GOT3 (cell line): ENCODE measurements around the gene CD209.
"Not testable (repeated sequence)": the region's sequence is repeated elsewhere in the genome, so short reads cannot be mapped to it uniquely, and the experiment has no call there.

Experiments
- DNase-seq: peaks from one replicate; lab custom pipeline; 2025; ENCODE audit warnings: mixed read lengths; lab: John Stamatoyannopoulos, UW

The CD209 gene, protein sequence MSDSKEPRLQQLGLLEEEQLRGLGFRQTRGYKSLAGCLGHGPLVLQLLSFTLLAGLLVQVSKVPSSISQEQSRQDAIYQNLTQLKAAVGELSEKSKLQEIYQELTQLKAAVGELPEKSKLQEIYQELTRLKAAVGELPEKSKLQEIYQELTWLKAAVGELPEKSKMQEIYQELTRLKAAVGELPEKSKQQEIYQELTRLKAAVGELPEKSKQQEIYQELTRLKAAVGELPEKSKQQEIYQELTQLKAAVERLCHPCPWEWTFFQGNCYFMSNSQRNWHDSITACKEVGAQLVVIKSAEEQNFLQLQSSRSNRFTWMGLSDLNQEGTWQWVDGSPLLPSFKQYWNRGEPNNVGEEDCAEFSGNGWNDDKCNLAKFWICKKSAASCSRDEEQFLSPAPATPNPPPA

DNA sequence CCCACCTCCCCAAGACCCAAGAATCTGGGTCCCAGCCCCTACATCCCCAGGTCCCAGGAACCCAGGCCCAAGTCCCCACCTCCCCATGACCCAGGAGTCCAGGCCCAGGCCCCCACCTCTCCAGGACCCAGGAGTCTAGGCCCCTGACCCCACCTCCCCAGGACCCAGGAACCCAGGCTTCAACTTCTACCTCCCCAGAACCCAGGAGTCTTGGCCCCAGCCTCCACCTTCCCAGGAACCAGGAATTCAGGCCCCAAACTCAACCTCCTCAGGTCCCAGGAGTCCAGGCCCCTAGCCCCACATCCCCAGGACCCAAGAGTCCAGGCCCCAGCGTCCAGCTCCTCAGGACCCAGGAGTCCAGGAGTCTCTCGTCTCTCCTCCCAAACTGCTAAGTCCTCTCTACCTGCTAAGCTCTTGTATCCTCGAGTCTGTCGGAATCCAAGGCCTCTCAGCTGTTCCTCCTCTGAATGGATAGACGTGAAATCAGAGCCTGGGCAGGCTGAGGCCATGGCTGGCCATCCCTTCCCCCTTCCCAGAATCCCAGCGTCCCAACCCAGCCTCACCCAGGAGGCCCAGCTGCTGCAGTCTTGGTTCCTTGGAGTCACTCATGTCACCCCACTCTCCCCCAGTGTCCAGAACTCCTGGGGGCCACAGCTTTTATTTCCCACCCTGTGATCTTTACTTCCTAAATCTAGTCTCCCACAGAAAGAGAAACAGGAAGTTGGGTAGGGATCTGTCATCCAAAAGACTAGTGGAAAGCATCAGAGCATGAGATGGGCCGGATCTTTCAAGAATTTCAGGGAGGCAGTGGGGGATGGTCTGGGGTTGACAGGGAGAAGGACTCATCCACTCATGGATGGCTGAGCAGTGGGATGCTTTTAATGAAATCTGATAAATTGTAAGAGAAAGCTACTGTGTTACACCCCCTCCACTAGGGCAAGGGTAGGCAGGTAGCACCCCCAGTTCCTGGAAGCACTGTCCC is at the start of gene CD209:
Gene CD209, minus strand, starts transcription at position 632 of the 982 bp plus-strand sequence. Its CDS starts 23 bp downstream, at position 609.
- no peak for DNase-seq

DNA sequence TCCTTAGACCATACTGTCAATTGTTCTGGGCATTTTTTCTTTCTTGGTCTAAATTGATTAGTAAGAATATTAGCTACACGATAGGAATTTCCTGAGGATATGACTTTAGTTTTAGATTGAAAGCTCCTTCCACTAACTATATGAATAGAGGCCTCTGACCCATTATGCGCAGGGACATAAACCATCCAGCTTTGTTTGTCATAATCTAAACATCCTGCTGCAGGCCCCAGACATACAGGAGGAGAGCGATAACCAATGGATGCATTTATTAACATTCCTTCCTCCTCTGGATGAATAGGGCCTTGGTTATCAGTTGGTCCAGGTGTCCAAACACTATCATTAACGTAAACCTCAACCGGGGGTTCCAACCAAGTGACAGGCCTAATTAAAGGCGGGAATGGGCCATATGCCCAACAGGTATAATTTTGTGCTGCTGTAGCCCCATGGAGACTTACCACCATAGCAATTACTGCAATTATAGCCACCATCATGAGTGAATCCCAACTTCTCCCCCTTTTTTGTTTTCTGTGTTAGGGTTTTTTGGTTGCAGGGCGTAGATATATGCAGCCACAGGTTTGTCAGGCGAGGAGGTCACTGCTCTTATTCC is 48.3 kb upstream of the CD209 start:
- no peak for DNase-seq

DNA sequence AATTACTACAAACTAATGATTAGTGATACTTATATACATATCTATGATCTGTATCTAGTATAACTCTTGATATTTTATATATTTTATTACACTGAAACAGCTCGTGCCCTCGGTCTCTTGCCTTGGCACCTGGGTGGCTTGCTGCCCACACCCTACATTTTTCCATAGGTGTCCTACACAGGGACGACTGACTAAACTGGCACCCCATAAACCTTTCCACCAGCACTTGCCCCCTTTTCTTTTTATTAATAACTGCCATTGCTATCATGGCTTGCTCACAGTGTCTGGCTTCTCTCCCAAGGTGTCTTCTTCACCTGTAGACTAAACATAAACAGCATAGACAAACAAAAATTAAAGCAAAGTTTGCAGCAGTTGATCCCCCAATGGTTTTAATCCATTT is 46.2 kb upstream of the CD209 start:
- no peak for DNase-seq

DNA sequence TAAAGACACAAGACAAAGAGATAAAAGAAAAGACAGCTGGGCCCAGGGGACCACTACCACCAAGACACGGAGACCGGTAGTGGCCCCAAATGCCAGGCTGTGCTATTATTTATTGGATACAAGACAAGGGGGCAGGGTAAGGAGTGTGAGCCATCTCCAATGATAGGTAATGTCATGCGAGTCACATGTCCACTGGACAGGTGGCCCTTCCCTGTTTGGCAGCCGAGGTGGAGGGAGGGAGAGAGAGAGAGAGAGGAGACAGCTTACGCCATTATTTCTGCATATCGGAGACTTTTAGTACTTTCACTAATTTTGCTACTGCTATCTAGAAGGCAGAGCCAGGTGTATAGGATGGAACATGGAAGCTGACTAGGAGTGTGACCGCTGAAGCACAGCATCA is 45.4 kb upstream of the CD209 start:
- DNase-seq, result not testable (repeated sequence)

DNA sequence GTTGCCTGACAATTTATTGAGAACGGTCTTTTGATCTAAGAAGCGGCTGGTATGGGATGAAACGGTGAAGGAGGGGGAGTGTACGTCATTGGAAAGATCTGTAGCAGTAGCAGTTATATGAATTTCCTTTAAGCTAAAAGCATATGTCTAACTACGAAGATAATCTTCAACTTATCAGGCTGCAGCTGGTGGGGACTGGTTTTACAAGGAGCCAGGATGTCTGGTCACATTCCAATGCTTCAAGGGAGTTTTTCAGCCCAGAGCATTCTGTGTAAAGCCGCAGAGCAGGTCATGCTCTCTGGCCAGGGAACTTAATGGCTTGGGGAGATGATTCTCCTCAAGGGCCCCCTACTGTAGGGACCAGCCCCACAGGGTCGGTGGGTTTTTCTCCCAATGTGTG is 44.9 kb upstream of the CD209 start:
- no peak for DNase-seq

DNA sequence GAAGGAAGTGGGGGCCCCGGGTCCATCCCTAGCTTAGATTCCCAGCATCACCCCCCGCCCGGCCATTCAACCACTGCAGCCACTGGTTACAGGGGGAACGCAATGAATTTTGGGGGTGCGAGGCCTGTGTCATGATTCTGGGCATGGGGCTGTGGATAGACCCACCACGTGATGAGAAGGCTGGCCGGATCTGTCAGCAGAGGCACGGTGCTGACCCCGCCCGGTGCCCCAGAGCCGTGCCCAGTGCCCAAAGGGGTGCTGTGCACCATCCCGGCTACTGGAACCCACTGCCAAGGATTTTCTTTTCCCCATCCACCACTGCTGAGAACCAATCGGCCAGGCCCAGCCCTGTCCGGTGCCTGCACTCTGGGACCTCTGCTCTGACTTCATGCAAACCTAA is 43.1 kb upstream of the CD209 start:
- DNase-seq, result no peak

DNA sequence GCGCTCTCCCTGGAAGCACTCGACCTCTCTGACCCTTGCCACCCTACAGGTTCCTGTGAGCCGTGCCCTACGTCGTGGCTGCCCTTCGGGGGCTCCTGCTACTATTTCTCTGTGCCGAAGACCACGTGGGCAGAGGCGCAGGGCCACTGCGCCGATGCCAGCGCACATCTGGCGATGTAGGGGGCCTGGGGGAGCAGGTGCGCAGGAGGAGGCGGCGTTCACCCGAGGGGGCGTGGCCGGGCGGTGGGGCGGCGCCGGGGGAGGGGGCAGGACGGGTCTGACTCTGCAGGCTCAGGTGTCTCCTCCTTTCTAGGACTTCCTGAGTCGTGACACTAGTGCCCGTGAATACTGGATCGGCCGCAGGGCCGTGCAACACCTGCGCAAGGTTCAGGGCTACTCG is 42.1 kb upstream of the CD209 start:
- DNase-seq, result no peak

DNA sequence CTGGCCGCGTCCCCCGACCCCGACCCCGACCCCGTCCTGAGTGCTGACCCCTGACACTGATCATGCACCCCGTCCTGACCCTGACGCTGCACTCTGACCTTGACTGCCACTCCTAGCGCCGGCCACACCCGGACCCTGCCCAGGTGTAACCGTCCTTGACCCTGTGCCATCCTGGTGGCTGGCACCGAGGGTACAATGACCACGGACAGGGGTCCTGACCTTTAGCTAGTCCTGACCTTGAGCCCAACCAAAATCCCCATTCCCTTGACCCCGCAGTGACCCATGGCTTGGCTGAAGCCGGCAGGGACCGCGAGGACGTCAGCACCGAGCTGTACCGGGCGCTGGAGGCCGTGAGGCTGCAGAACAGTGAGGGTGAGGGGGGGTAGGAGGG is 41.6 kb upstream of the CD209 start:
- no peak for DNase-seq

DNA sequence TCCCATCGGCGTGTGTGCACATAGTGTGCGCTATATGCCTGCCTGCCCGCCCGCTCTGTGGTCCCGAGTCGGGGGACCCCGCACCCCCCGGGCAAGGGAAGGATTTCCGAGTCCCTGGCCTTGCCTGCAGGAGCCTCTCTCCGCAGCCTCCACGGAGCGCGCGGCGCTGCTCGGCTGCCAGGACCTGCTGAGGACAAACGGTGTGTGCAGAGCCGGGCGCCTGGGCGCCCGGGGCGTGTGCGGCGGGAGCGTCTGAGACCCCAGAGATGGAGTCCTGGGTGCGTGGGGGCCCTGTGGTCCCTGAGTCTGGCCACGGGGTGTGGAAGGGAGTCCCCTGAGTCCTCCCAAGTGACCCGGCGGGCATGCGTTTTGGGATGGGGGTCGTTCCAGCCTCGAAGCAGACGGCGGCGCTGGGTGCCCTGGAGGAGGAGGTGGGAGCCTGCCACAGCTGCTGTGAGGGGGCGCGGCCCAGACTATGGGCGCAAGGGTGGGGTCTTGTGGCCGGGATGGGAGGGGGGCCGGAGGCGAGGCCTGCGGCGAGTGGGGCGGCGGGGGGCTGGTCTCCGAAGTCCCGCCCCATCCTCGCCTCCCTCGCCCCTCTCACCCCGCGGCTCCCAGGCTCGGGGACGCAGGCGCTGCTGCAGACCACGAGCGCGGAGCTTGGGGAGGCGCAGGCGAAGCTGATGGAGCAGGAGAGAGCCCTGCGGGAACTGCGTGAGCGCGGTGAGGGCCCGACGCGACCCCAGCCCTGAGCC is 41.0 kb upstream of the CD209 start:
- no peak for DNase-seq

DNA sequence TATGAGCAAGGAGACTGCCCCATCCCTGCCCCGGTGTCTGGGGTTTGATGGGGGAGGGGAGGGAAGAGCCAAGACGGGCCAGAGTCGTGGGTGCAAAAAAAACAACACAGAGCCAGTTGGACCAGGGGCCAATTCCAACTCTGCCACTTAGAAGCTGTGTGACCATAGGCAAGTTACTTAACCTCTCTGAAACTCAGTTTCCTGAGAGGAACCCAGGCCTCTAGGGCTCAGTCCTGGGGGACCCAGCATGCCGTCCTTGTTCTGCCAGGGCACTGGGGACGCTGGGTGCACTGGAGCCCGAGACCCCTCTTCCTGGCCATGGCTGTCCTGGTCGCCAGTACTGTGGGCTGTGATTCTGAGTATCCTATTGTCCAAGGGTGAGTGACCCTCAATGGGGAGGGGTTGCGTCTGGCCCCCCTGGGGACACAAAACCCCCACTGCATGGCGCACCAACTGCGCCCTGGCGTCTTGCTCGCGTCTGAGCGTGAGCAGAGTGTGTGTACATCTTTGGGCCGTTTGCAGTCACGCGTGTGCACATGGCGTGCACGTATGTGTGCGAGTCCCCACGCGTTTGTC is 40.4 kb upstream of the CD209 start:
- no peak for DNase-seq

DNA sequence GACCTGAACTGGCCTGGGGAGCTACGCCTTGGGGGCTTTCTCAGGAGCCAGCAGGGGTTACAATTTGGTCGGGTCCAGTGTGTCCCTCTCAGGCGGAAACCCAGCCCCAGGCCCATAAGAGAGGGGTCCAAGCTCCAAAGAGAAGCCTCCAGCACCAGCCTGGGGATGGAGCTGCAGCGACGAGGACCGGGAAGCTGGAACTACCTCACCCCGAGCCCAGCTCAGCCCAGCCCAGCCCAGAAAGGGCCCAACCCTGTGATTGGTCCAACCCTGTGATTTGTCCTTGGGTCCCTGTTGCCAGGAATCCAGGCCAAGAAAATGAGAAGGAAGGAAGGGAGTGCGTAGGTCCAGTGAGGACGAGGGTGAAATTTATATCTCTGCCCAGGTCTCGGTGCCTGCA is 39.8 kb upstream of the CD209 start:
- no peak for DNase-seq

DNA sequence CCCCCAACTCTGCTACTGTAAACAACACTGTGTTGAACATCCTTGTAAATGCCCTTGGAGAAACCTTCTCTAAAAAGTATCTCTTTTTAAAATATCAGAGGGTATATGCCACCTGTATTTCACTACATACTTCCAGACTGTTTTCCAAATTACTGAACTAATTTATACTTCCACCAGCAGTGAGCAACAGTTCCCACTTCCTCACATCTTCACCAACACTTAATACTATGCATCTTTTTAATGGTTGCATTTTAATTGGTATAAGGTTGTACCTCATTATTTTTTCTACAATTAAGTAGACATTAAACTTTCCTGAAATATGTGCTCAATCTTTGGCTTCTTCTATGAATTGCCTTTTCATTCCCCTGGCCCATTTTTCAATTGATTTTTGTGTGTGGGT is 37.5 kb upstream of the CD209 start:
- DNase-seq, result no peak

DNA sequence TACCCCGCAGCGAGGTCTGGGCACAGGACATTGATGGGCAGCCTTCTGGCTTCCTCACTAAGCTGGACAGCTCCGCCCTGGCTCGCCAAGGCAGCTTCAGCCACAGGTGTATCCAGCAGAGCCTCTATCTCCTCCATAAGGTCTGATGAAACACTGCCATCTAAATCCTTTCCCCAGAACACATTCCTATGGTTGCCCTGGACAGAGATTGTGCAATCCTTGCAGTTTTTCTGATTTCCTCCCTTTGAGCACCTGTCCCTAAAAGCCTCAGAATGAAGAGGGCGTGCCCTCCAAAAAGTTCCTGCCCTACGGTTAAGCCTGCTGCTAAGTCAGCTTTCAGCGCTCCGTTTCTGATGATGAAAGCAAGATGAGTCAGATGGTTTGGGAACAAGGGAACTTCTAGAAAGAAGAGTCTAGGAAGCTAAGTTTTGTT is 36.7 kb upstream of the CD209 start:
- no peak for DNase-seq

DNA sequence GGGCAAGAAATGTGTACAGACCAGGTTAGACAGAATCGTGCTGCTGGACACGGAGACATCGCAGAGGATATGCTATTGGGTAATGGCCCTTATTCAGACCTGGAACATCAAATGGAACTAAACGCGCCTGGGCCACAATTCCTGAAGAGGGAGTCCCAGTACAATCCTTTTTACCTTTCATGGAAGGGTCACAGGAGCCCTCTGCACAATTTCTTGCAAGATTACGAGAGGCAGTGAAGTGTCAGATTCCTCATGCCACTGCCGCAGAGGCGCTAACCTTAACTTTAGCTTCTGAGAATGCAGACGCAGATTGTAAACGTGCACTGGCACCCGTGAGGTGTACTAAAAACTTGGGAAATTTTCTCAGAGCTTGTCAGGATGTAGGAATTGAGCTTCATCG is 33.8 kb upstream of the CD209 start:
- no peak for DNase-seq

DNA sequence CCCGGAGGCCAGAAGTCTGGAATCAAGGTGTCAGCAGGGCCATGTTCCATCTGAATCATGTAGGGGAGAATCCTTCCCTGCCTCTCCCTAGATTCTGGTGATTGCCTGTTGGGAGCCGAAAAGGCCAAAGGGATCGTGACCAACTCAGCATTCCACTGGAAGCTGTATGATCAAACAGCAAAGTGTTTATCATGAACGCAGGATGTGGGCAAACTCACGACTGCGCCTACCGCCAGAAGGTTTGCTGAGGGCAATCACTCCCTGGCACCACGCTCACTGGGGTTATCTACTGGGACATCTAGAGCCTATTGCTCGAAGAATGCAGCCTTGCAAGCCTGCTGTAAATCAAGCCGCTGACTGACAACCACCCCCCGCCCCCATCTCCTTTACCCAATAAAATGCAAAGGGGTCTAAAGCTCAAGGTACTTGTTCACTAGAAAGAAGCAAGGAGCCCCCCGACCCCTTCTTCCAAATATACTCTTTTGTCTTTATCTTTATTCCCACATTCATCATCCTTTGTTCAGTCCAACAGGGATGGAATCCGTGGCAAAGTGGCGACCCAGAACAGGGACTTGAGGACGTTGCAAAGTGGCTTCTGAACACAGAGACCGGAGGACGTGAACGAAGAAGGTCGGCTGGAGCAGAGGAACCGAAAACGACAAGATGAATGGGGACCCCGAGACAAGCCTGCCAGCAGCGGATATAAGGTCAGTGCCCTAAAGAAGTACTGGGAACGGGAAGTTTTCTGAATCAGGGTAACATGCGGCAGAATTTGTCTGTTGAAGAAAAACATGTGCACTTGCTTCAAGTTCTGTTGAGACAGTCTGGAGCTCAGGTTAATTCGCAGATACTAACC is 32.5 kb upstream of the CD209 start:
- no peak for DNase-seq

DNA sequence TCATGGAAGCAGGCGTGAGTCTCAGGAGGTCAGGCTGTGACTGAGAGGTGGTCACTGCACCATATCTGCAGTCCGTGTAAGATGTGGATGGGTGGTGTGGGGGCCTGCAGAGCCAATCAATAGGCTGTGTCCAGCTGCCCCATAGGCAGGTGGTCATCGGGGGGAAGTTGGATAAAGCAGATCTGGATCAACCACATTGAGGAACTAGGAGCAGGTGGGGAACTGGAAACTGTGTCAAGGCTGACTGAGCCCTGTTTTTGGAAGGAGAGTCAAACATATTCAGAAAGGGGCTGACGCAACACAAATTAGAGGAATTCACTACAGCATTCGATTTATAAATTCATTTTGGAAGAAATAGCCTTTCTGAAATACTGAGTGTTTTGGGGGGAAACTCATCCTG is 30.7 kb upstream of the CD209 start:
- no peak for DNase-seq

DNA sequence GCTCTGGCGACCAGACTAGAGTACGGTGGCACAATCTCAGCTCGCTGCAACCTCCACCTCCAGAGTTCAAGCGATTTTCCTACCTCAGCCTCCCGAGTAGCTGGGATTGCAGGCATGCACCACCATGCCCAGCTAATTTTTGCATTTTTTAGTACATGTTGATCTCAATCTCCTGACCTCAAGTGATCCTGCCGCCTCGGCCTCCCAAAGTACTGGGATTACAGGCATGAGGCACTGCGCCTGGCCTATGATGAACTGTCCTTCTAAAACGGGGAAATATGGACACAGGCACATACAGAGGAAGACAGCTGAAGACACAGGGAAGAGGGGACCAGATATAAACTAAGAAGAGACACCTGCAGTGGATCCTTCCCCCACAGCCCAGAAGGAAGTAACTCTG is 28.4 kb upstream of the CD209 start:
- DNase-seq, result no peak

DNA sequence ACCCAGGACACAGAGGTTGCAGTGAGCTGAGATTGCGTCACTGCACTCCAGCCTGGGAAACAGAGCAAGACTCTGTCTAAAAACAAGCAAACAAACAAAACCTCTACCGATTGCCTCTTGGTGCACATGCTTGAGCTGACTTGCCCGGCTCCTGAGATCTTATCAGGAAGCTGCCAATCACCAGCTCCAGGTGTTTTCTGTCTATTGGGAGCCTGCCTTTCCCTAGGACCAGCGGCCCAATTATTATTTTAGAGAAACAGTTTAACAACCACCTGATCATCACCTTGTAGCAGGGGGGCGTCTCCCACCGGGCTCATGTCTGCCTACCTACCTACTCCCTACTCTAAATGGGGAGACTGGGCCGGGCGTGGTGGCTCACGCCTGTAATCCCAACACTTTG is 26.5 kb upstream of the CD209 start:
- DNase-seq, result no peak

DNA sequence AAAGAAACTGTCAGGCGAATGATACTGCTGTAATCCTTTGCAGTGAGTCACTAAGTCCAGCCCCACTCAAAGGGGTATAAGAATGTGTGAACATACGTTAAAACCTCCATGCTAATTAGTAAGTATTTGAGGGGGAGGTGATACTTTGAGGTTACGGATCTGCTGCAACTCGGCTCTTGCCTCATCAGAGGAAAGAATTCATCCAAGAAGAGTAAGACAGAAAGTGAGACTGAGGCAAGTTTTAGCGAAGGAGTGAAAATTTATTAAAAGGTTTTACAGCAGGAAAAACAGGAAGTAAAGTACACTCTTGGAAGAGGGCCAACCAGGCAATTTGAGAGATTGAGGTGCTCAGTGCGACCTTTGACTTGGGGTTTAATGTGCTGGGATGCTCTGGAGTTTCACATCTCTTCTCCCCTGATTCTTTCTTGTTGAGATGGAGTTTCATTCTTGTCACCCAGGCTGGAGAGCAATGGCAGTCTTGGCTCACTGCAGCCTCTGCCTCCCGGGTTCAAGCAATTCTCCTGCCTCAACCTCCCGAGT is 25.5 kb upstream of the CD209 start:
- no peak for DNase-seq

DNA sequence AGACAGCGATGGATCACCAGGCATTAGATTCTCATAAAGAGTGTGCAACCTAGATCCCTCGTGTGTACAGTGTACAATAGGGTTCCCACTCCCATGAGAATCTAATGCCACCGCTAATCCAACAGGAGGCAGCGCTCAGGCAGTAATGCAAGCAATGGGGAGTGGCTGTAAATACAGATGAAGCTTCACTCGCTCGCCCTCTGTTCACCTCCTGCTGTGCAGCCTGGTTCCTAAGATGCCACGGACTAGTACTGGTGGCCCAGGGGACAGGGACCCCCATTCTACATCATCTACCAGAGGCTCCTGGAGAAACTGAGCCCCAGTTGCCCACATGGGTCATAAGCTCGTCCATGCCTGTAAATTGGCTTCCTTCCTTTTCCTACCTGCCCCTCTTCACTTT is 23.7 kb upstream of the CD209 start:
- no peak for DNase-seq
